ENCODE data around the gene C1orf50.
A peak's percentile ranks its signal among the peaks of the same experiment; 100 is the strongest.
"Not testable (repeated sequence)": the region's sequence is repeated elsewhere in the genome, so short reads cannot be mapped to it uniquely, and the experiment has no call there.

Gene C1orf50

GRCh38 chr1:42766741-42767509 lies at the start of gene C1orf50, which contains the start of gene P3H1:
Gene C1orf50 (plus strand): TSS chr1:42767249. CDS start chr1:42767312, 63 bp downstream.
Gene P3H1 (minus strand): TSS chr1:42767028. CDS start chr1:42766971, 57 bp downstream.
- peak; percentile 99 for DNase-seq

- DNase-seq = no peak
Observed at GRCh38 chr1:42720868-42721267, 46.2 kb upstream of the C1orf50 start.

DNA sequence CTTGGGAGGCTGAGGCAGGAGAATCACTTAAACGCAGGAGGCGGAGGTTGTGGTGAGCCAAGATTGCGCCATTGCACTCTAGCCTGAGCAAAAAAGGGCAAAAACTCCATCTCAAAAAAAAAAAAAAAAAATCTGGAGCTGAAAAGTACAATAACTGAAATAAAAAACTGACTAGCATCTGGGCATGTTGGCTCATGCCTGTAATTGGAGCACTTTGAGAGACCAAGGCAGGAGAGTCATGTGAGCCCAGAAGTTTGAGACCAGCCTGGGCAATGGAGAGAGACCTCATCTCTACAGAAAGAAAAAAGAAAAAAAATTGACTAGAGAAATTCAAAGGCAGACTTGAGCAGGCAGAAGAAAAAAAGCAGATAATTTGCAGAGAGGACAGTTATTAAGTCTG lies 45.1 kb upstream of the C1orf50 start:
- DNase-seq = peak; percentile 7

- DNase-seq = not testable (repeated sequence)
Observed at GRCh38 chr1:42722403-42722802, 44.6 kb upstream of the C1orf50 start.

DNA sequence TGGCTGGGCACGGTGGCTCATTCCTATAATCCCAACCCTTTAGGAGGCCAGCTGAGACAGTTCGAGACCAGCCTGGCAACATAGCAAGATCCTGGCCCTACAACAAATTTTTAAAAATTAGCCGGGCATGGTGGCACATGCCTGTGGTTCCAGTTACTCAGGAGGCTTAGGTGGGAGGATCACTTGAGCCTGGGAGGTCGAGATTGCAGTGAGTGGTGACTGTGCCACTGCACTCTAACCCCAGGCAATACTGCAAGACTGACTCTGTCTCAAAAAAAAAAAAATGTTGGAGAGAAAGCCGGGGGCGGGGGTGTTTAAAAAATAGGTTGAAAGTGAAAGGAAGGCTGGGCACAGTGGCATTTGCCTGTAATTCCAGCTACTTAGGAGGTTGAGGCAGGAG lies 43.5 kb upstream of the C1orf50 start:
- no peak for DNase-seq

- DNase-seq = not testable (repeated sequence)
Observed at GRCh38 chr1:42725820-42726219, 41.2 kb upstream of the C1orf50 start.

DNA sequence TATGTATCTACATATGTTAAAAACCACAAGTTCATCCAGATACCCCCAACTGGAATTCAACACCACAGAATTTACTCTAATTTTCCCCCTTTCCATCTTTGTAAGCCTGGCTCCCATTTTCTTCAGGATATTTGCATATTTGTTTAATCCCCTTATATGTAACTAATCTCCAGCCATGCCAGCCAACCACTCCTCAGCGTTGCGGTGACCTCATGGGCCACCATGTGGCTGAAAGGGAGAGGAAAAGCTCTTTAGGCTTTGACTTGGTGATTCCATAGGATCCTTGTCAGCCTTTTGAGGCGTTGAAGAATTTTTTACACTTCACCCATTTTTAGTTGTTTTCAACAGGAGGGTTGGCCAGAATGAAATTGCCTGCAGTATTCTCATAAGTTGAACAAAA lies 37.0 kb upstream of the C1orf50 start:
- no peak for DNase-seq

- DNase-seq = no peak
Observed at GRCh38 chr1:42730988-42731387, 36.1 kb upstream of the C1orf50 start.

DNA sequence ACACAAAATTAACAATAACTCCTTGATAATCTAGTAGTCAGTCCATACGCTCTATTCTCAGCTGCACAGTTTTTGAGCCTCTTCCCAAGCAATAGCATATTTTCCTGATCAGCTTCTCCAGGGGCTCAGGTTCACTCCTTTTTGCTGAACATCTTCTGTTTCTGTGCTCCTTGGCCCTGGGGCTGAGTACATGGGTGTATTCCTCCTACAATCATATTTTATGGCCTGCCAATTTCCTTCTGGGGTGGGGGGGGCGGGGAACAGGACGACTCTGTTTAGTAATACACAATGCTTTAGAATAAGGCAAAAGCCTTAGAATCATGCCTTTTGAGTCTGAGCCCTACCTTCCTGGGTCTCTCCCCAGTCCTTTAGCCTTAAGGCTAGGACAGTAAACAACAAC lies 35.5 kb upstream of the C1orf50 start:
- no peak for DNase-seq

GRCh38 chr1:42732126-42732680 lies 34.8 kb upstream of the C1orf50 start:
- DNase-seq = no peak

DNA sequence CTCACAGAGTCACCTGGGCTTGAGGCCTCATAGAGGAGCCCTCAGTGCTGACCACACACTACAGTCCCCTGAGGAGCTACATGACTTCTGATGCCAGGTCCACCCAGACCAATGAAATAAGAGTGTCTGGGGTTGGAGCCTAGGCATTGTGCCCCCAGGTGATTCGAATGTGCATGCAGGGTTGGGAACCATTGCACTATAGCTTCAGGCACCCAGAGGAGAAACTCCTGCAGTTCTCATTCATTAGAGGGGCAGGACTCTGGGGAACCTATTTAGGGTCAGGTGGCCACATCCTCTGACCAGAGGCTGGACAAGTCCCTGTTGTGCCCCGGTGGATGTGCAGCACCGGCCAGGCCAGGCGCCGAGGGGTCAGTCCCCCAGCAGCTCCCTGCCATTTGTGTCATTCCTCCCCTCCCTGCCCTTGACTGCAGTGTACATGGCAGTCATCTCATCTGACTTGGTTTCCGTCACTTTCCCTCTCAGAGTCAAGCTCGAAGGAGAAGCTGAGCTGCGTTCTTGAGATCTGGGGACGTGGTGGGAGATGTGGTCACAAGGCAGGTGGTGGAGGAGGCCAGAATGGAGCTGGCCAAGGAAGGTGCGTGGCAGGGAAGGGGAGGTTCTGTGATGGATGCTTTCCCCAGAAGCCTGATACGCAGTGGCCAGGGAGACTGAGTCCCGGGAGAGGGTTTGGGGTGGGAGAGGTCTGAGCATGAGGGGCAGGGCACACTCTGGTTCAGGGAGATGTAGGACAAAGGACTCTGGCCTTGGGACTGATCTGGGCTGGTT lies 33.4 kb upstream of the C1orf50 start:
- DNase-seq = no peak

DNA sequence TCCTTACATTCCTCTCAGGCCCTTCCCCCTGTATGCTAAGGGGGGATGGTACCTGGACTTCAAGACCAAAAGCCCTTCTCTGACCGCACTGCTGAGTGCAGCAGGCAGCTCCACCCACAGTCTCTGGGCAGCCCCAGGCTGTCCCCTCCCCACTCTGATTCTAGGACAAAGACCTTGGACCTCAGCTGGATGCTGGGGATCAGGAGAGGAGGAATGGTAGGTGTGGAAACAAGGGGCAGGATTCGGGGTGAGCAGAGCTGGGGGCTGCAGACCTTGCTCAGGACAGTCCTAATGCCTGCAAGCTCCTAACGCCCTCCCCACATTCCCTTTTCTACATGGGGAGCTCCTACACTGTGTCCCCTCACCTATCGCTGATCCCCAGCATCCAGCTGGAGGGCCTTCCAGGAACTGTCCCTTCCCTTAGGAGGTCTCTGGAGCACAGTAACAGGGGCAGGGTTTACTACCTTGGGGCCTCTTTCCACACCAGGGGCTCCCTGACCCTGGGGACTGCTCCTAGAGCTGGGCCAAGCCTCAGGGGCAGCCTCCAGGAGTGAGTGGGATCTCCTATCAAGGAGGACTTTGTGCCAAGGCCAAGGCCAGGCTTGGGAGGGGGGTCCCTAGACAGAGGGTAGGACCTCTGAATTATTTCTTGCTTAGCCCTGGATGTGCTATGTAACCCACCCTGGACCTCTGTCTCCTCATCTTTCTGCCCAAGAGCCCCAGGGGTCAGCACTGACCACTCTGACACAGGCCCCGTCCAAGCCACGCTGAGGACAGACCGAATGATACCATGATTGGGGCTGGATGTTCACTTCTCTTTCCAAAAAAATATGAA lies 32.6 kb upstream of the C1orf50 start:
- no peak for DNase-seq

GRCh38 chr1:42735056-42735455 lies 32.0 kb upstream of the C1orf50 start:
- DNase-seq = no peak

GRCh38 chr1:42735477-42736105 lies 31.5 kb upstream of the C1orf50 start:
- no peak for DNase-seq

DNA sequence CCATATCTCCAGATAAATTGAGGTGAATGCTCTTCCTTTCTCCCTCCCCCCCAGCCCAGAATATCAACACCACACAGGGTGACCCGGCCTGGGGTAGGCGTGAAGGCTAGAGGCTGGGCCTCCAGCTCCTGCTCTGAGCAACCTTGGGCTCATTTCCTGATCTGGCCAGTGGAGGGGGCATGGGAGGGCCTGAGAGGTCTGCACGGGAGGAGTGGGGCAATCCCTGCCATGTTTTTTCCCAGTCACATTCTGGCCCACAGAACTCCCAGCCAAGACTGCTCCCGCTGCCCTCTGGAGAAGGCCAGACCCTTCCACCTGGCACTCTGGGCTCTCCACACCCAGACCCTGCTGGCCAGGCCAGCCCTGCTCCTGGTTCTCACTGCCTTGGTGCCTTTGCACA lies 30.9 kb upstream of the C1orf50 start:
- DNase-seq = no peak

GRCh38 chr1:42736571-42737200 lies 30.4 kb upstream of the C1orf50 start:
- no peak for DNase-seq

- DNase-seq = no peak
Observed at GRCh38 chr1:42737257-42737656, 29.8 kb upstream of the C1orf50 start.

DNA sequence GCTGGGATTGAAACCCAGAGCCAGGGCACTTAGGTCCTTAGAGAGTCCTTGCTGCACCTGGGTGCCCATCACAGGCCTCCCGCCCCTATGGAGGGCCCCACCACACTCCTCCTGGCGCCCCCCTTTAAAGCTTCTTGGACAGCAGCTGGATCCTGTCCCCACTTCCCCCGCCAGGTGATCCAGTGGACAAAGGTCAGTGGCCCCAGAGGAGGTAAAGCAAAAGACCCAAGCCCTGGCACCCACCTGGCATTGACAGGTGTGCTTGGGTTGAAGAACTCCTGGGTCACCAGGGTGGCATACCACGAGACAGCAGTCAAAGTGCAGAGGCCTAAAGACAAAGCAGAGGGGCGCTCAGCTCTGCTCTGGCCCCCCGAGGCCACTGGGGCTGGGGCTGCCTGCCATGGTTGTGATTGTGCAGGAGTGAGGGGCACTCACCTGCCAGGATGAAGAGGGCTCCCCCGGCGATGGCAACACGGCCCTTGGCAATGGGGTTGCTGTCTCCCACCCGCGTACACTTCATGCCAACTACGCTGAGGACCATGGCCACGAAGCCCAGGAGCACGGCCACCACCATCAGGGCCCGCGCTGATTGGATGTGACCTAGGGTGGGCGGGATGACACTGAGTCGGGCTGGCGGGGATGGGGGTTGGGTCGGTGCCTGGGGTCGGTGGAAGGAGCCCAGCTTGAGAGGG lies 28.9 kb upstream of the C1orf50 start:
- no peak for DNase-seq

GRCh38 chr1:42738678-42739226 lies 28.3 kb upstream of the C1orf50 start:
- no peak for DNase-seq

GRCh38 chr1:42739753-42740700 lies 27.0 kb upstream of the C1orf50 start, which contains the start of gene CLDN19:
Gene CLDN19 (minus strand): TSS chr1:42740236. CDS start chr1:42740063, 173 bp downstream.
- no peak for DNase-seq
